Gastroesophageal sphincter (tissue), 3 donors: Measurements from ENCODE around the gene ZNF764.

Experiments
- EP300 ChIP-seq: sonication (generic); formaldehyde crosslinking; IDR thresholded peaks from one replicate; pipeline ENCODE4 v1.6.1; 2017; ENCODE audit warnings: antibody characterized with exemption, mild to moderate bottlenecking
- POLR2A ChIP-seq, 2 donors: fragments of 450-650 bp; IDR thresholded peaks; one replicate each; pipeline ENCODE4 v1.6.1; 2017; ENCODE audit warnings: antibody characterized with exemption in 2 of 2, mild to moderate bottlenecking in 2 of 2, moderate library complexity in 1 of 2
- POLR2AphosphoS5 ChIP-seq: sonication (generic); formaldehyde crosslinking; IDR thresholded peaks from one replicate; pipeline ENCODE4 v1.6.1; 2017; ENCODE audit warnings: antibody characterized with exemption
- TF ChIP-seq, protein P1 (sequence below), 4 experiments: fragments of 200-600 bp in 2 of 4; fragments of 450-650 bp in 2 of 4; sonication (generic) in 1 of 4; IDR thresholded peaks; one replicate each; pipeline ENCODE4 v1.5.1; 2017 to 2019; ENCODE audit warnings: antibody characterized with exemption in 4 of 4, mild to moderate bottlenecking in 2 of 4, moderate library complexity in 2 of 4

DNA sequence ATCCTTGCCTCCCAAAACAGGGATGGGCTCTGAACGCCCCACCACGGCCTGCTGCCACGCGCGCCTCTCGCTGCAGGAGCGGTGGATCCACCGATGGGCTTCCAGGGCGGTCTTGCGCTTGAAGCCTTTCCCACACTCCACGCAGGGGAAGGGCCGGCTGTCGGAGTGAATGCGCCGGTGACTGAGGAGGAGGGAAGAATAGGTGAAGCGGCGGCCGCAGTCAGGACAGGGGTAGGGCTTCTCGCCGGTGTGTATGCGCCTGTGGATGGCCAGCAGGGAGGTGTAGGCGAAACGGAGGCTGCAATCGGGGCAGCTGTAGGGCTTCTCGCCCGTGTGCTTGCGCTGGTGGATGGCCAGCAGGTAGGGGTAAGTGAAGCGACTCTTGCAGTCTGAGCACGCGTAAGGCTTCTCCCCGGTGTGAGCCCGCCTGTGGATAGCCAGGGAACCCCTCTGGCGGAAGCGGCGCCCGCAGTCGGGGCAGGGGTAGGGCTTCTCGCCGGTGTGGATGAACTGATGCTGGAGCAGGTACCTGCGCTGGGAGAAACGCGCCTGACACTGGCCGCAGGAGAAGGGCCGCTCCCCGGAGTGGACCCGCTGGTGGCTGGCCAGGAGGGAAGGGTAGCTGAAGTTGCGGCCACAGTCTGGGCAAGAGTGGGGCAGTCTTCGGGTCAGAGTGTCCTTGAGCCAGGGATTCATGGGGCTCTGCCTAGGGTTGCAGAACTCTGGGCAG lies 24.6 kb upstream of the ZNF764 start:
- TF ChIP-seq, protein P1, sequence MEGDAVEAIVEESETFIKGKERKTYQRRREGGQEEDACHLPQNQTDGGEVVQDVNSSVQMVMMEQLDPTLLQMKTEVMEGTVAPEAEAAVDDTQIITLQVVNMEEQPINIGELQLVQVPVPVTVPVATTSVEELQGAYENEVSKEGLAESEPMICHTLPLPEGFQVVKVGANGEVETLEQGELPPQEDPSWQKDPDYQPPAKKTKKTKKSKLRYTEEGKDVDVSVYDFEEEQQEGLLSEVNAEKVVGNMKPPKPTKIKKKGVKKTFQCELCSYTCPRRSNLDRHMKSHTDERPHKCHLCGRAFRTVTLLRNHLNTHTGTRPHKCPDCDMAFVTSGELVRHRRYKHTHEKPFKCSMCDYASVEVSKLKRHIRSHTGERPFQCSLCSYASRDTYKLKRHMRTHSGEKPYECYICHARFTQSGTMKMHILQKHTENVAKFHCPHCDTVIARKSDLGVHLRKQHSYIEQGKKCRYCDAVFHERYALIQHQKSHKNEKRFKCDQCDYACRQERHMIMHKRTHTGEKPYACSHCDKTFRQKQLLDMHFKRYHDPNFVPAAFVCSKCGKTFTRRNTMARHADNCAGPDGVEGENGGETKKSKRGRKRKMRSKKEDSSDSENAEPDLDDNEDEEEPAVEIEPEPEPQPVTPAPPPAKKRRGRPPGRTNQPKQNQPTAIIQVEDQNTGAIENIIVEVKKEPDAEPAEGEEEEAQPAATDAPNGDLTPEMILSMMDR (IDR thresholded peaks at IDR 0.05) = no peak
- TF ChIP-seq POLR2AphosphoS5 (no peak), POLR2A (IDR thresholded peaks at IDR 0.05) (no peak), EP300 (no peak)
